ENCODE data around the gene BOLA3.

The BOLA3 gene, protein sequence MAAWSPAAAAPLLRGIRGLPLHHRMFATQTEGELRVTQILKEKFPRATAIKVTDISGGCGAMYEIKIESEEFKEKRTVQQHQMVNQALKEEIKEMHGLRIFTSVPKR

DNA sequence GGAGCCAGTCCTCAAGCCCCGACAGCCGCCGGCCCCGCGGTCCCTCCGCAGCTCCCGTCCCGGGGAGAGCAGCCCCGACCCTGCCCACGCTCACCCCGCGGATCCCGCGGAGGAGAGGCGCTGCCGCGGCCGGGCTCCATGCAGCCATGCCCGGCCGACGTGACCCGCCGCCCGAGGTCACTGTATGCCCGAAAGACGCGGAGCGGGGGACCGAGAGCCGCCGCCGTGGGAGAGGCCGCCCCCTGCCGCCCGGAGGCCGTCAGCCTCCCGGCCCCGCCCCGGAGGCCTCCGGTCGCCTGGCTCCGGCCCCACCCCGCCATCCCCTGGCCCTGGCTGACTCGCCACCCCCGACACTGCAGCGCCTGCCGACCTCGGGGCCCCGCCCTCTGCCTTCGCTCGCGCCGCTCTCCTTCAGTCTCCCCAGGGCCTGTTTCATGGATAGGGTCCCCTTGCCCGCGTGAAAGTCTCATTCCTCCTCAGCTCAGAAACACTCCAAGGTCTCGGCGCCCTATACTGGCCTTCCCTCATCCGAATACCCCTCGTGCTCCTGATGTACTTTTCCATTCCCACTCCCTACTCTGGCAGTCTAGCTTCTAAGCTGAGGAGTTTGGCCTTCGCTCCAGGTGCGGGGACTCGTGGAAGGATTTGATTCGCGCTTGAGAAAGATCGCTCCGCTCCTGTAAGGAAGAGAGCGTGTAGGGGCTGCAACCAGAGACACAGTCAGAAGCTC lies at the start of gene BOLA3:
Gene BOLA3, minus strand, starts transcription at position 186 of the 730 bp plus-strand sequence. Its CDS starts 38 bp downstream, at position 148.
- TF ChIP-seq, protein P1, sequence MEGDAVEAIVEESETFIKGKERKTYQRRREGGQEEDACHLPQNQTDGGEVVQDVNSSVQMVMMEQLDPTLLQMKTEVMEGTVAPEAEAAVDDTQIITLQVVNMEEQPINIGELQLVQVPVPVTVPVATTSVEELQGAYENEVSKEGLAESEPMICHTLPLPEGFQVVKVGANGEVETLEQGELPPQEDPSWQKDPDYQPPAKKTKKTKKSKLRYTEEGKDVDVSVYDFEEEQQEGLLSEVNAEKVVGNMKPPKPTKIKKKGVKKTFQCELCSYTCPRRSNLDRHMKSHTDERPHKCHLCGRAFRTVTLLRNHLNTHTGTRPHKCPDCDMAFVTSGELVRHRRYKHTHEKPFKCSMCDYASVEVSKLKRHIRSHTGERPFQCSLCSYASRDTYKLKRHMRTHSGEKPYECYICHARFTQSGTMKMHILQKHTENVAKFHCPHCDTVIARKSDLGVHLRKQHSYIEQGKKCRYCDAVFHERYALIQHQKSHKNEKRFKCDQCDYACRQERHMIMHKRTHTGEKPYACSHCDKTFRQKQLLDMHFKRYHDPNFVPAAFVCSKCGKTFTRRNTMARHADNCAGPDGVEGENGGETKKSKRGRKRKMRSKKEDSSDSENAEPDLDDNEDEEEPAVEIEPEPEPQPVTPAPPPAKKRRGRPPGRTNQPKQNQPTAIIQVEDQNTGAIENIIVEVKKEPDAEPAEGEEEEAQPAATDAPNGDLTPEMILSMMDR (IDR thresholded peaks at IDR 0.05), result peak; percentile 50
- Mint-ChIP-seq H3K36me3 (ENCODE audit: low read depth) (peaks cover 10% of the 10 kb centered on the region), H3K9me3 (no peaks in the 10 kb centered on the region), H3K27ac (no peak within 1 kb of the TSS), H3K4me3 (no peak within 1 kb of the TSS), H3K27me3 (ENCODE audit: low read depth, poor library complexity) (peaks cover 8% of the 10 kb centered on the region), H3K4me1 (peaks cover 4% of the 10 kb centered on the region)
- peak; percentile 93 for DNase-seq

DNA sequence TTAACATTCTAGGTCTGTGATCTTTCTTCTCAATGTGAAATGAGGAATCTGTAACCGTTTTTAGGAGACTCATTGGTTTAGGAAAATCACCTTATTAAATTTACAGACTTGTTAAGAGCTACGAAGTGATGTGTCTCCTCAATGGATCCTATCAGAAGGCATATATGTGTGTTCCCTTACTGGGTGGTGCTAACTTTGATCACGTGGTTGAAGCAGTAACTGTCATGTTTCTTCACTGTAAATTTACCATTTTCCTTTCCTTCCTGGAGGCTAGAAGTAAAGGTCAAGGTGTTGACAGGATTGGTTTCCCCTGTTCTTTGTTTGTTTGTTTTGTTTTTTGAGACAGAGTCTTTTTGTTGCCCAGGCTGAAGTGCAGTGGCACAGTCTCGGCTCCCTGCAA lies 49.3 kb upstream of the BOLA3 start:
- Mint-ChIP-seq H3K4me3 (no peak overlapping the region), H3K36me3 (ENCODE audit: low read depth) (no peaks in the 10 kb centered on the region), H3K4me1 (peaks cover 40% of the 10 kb centered on the region), H3K27ac (no peak overlapping the region), H3K9me3 (peaks cover 7% of the 10 kb centered on the region), H3K27me3 (ENCODE audit: low read depth, poor library complexity) (peaks cover 21% of the 10 kb centered on the region)
- TF ChIP-seq, protein P1 (IDR thresholded peaks at IDR 0.05), result no peak
- no peak for DNase-seq

DNA sequence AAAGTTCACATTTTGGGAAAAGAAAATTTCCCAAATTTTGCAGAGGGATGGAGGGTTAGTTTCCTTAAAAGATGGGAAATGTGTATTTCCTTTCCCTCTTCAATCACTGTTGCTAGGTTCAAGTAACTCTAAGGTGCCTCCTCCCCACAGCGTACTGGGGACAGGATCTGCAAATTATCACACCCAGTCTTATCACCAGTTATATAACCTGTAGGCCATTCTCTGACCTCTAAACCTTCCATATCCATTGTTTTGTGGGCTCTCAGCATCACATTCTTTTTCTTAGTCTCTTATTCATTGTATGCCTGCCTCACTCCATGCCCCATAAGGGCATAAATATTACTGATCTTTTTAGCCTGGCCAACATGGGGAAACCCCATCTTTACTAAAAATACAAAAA lies 47.1 kb upstream of the BOLA3 start:
- H3K4me1 Mint-ChIP-seq, result peaks cover 23% of the 10 kb centered on the region
- peaks cover 7% of the 10 kb centered on the region for H3K9me3 Mint-ChIP-seq
- TF ChIP-seq, protein P1 (IDR thresholded peaks at IDR 0.05), result no peak
- no peak for DNase-seq
- H3K36me3 Mint-ChIP-seq (ENCODE audit: low read depth), result no peaks in the 10 kb centered on the region
- no peak overlapping the region for H3K27ac Mint-ChIP-seq
- H3K27me3 Mint-ChIP-seq (ENCODE audit: low read depth, poor library complexity), result peaks cover 22% of the 10 kb centered on the region
- H3K4me3 Mint-ChIP-seq, result no peak overlapping the region

DNA sequence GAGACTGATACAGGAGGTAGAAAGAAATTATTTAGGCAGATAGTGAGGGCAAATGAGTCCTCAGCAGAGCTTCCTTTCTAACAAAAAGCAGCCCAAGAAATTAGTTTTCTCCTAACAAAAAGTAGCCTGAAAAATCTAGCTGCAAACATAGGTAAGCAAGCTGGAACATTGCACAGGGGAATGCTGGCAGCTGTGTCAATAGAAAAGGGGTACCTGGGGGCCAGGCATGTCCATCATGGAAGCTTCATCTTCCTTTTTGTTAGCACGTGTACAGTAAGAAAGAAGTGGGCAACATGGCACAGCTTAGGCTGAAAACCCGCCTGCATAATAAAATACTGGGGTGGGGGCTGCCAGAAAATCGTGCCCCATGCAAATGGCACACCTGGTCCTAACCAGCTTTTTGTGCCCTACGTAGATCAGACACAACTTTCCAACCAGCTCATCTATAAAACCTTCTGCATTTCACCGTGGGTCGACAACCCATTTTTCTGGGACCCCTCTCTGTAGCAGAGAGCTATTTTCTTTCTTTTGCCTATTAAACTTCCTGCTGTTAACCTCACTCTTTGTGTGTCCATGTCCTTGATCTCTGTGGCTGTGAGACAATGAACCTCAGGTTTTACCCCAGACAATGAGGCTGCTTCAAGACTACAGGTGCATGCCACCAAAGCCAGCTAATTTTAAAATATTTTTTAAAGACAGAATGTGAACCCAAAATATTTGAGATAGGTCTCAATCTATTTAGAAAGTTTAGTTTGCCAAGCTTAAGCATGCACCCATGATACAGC lies 44.1 kb upstream of the BOLA3 start:
- Mint-ChIP-seq H3K4me1 (peaks cover 14% of the 10 kb centered on the region), H3K9me3 (no peaks in the 10 kb centered on the region), H3K36me3 (ENCODE audit: low read depth) (no peaks in the 10 kb centered on the region), H3K27ac (no peak overlapping the region), H3K27me3 (ENCODE audit: low read depth, poor library complexity) (peaks cover 22% of the 10 kb centered on the region), H3K4me3 (no peak overlapping the region)
- no peak for DNase-seq
- TF ChIP-seq, protein P1 (IDR thresholded peaks at IDR 0.05), result no peak

DNA sequence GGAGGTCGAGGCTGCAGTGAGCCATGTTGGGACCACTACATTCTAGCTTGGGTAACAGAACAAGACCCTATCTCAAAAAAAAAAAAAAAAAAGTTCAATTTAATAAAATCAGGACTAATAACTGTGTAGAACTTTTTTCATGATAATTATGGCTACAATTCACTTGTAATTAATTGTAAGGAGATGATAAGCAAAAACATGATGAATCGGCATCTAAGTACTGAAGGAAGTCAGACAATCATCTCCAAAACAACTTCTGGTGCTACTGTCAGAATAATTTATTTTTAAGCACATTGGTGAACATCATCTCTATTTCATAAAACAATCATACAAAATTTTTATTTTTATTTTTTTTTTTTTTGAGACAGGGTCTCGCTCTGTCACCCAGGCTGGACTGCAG lies 41.0 kb upstream of the BOLA3 start:
- no peaks in the 10 kb centered on the region for H3K9me3 Mint-ChIP-seq

More for the DNA sequence above, 41.0 kb upstream of the BOLA3 start:
- H3K4me1 Mint-ChIP-seq, result peaks cover 24% of the 10 kb centered on the region
- H3K27ac Mint-ChIP-seq, result no peak overlapping the region
- H3K27me3 Mint-ChIP-seq (ENCODE audit: low read depth, poor library complexity), result peaks cover 21% of the 10 kb centered on the region
- no peak overlapping the region for H3K4me3 Mint-ChIP-seq
- DNase-seq, result no peak
- no peaks in the 10 kb centered on the region for H3K36me3 Mint-ChIP-seq (ENCODE audit: low read depth)
- TF ChIP-seq, protein P1 (IDR thresholded peaks at IDR 0.05), result no peak

Data from nephron progenitor cell (in vitro differentiated cells).